Heart right ventricle (tissue), 16 donors: ENCODE results near the gene ENPP4. TPM values are rescaled to one million over a fixed set of nuclear protein-coding genes. Genes with fewer than 3 reads are reported as not detected.

Source experiments
- ATAC-seq, 8 donors: fragments of 200-7000 bp; cut with Tn5 transposase; one replicate each; pipeline ENCODE4 v1.9.1; 2020; ENCODE audit warnings: mild to moderate bottlenecking in 8 of 8, moderate library complexity in 8 of 8, moderate number of reproducible peaks in 1 of 8
- DNase-seq, 2 donors: peaks; one replicate each; pipeline ENCODE4 v3.0.0-alpha.2; 2020
- H3K27ac ChIP-seq, 10 donors: fragments of 200-600 bp; sonication (generic) in 2 of 10; one replicate each; pipeline versions ENCODE4 v1.5.0 to v1.8.0; 2020 to 2022; ENCODE audit warnings: mild to moderate bottlenecking in 3 of 10
- H3K27me3 ChIP-seq, 7 donors: fragments of 200-600 bp; one replicate each; pipeline ENCODE4 v1.8.0; 2021 to 2022; ENCODE audit warnings: mild to moderate bottlenecking in 2 of 7
- H3K36me3 ChIP-seq, 9 donors: fragments of 200-600 bp; sonication (generic) in 1 of 9; one replicate each; pipeline versions ENCODE4 v1.5.0 to v1.8.0; 2020 to 2022; ENCODE audit warnings: mild to moderate bottlenecking in 2 of 9
- H3K4me1 ChIP-seq, 9 donors: fragments of 200-600 bp; sonication (generic) in 1 of 9; one replicate each; pipeline versions ENCODE4 v1.5.0 to v1.8.0; 2020 to 2022; ENCODE audit warnings: mild to moderate bottlenecking in 4 of 9
- H3K4me3 ChIP-seq, 10 donors: fragments of 200-600 bp; sonication (generic) in 2 of 10; one replicate each; pipeline versions ENCODE4 v1.5.0 to v1.8.0; 2020 to 2022; ENCODE audit warnings: mild to moderate bottlenecking in 7 of 10, moderate library complexity in 2 of 10
- H3K9me3 ChIP-seq, 11 donors: fragments of 200-600 bp in 10 of 11; sonication (generic) in 2 of 11; one replicate each; pipeline versions ENCODE4 v1.5.0 to v1.8.0; 2013 to 2022; ENCODE audit warnings: mild to moderate bottlenecking in 2 of 11, control low read depth in 1 of 11, moderate library complexity in 1 of 11
- CTCF ChIP-seq, 9 donors: fragments of 200-600 bp; sonication (generic) in 2 of 9; IDR thresholded peaks; one replicate each; pipeline versions ENCODE4 v1.5.0 to v1.8.0; 2021 to 2022; ENCODE audit warnings: antibody characterized with exemption in 9 of 9, mild to moderate bottlenecking in 5 of 9, moderate library complexity in 1 of 9
- WGBS, 2 donors: extraction: QIAGEN DNeasy Blood & Tissue Kit; methylation state at CpG; one replicate each; pipeline ENCODE4 v1.1.7; 2013; ENCODE audit warnings: inconsistent platforms in 1 of 2; 5-methylcytosine and 5-hydroxymethylcytosine counted together
- intact Hi-C, 10 donors: fragments of 100-400 bp; cut with DNase I; formaldehyde crosslinking; loops; one replicate each; pipeline versions ENCODE4 v1.11.1 to v1.14.2; 2022
- polyA plus RNA-seq, 2 donors: library from polyadenylated mRNA; stranded (reverse); fragments of 200-250 nt; gene quantifications; one replicate each; pipeline ENCODE4 v1.2.3, GENCODE V29; 2013
- total RNA-seq, 10 donors: library from RNA; stranded (reverse); fragmentation: NEBNext Ultra II Directional in 3 of 10; extraction: Animal tissue kit (Norgen Biotek cat#: 25700) in 3 of 10; gene quantifications; one replicate each; pipeline versions ENCODE4 v1.2.1 to v1.2.4, GENCODE V29; 2021 to 2023
- donor health status: Arrhythmogenic right ventricular cardiomyopathy.
- donor health status: ischemic (EF 13 %, LVEDD 7.1; RV severe dilation, severe dysfunction).
- donor health status: healthy with polysubstance abuse.
- donor health status: DM: no; HTN: yes; CAD: no.
- donor health status: DM: no; HTN: no; CAD: no.
- donor health status: ischemic (EF 25% LVEDD 6.9; RV normal size, moderate dysfunction).
- donor health status: ischemic (EF 25% LVEDD 5.7; RV mildly dilated, moderate dysfunction).
- donor health status: healthy.
- donor health status: DM: yes; HTN: yes; CAD: no.
- donor health status: Ischemic cardiomyopathy.
- donor health status: ischemic (EF 35%, LVEDD 5.7; RV mildly dilated, moderate dysfunction).
- donor health status: nonischemic (EF 11% LVEDD 7.7; RV severe dilation, severe dysfunction).
- donor health status: DM: yes; HTN: yes; CAD: no.
- donor health status: PGD.
- donor health status: ischemic (EF 29% LVEDD 5.4; RV normal size, mild dysfunction).
- donor health status: nonischemic (EF 23%, LVEDD 6.1; RV moderate dilation, normal function).

ENPP4 gene
- total and polyA plus RNA-seq, 12 donors: 9.2 to 23.8 (median 18.8) TPM

- no peak for DNase-seq
- intact Hi-C loops: loop anchor here in 9 of 10 donors (2.0 to 10.0 kb wide), 14 partner anchors 36 to 694 kb away; partner anchors contain the start of genes RCAN2 (in 2 of the 9) and ENPP4 (in 1 of the 9)
Observed at GRCh38 chr6:46091080-46091478, 38.7 kb upstream of the ENPP4 start.

GRCh38 chr6:46095251-46095650 is 34.5 kb upstream of the ENPP4 start:
- WGBS, 2 donors: 97 to 99% methylated on average over 2 of the region's 2 CpGs
- Histone ChIP-seq H3K4me1 (peaks cover 0 to 15% (median 0%) of the 10 kb centered on the region in 9 donors), H3K9me3 (peaks cover 0 to 22% (median 4%) of the 10 kb centered on the region in 11 donors), H3K4me3 (no peak overlapping the region), H3K27me3 (no peaks in the 10 kb centered on the region), H3K36me3 (no peaks in the 10 kb centered on the region), H3K27ac (no peak overlapping the region)
- DNase-seq (no peak), ATAC-seq (no peak)
- intact Hi-C loops: loop anchor here in 6 of 10 donors (5.0 to 10.0 kb wide), 7 partner anchors 110 to 690 kb away; partner anchors contain the start of gene RCAN2 (in 2 of the 6)
- no peak for TF ChIP-seq CTCF (IDR thresholded peaks at IDR 0.05)

More at GRCh38 chr6:46091080-46091478, 38.7 kb upstream of the ENPP4 start:
- no peak overlapping the region for H3K27ac ChIP-seq
- H3K4me3 ChIP-seq: no peak overlapping the region
- H3K9me3 ChIP-seq: peaks cover 0 to 22% (median 4%) of the 10 kb centered on the region in 11 donors
- peaks cover 0 to 7% (median 0%) of the 10 kb centered on the region in 9 donors for H3K4me1 ChIP-seq
- no peak for ATAC-seq
- no peaks in the 10 kb centered on the region for H3K36me3 ChIP-seq
- H3K27me3 ChIP-seq: no peaks in the 10 kb centered on the region
- no peak for TF ChIP-seq CTCF (IDR thresholded peaks at IDR 0.05)
- WGBS, 2 donors: 98% methylated on average over 1 of the region's 1 CpG

GRCh38 chr6:46097366-46097765 is 32.4 kb upstream of the ENPP4 start:
- peaks cover 0 to 10% (median 0%) of the 10 kb centered on the region in 9 donors for H3K4me1 ChIP-seq
- no peak for TF ChIP-seq CTCF (IDR thresholded peaks at IDR 0.05)
- ATAC-seq (no peak), DNase-seq (no peak)
- no peak overlapping the region for H3K27ac ChIP-seq
- intact Hi-C loops: loop anchor here in 6 of 10 donors (5.0 to 10.0 kb wide), 7 partner anchors 107 to 687 kb away; partner anchors contain the start of gene RCAN2 (in 2 of the 6)
- H3K27me3 ChIP-seq: no peaks in the 10 kb centered on the region
- H3K9me3 ChIP-seq: peaks cover 0 to 22% (median 4%) of the 10 kb centered on the region in 11 donors
- H3K4me3 ChIP-seq: no peak overlapping the region
- no peaks in the 10 kb centered on the region for H3K36me3 ChIP-seq

- Histone ChIP-seq H3K4me3 (no peak overlapping the region), H3K9me3 (peaks cover 0 to 22% (median 4%) of the 10 kb centered on the region in 11 donors), H3K4me1 (peaks cover 0 to 10% (median 0%) of the 10 kb centered on the region in 9 donors), H3K27me3 (no peaks in the 10 kb centered on the region), H3K27ac (no peak overlapping the region), H3K36me3 (no peaks in the 10 kb centered on the region)
- DNase-seq: peak; percentile 7 to 19
- WGBS, 2 donors: 49 to 55% methylated on average over 4 of the region's 4 CpGs
- no peak for TF ChIP-seq CTCF (IDR thresholded peaks at IDR 0.05)
- intact Hi-C loops: loop anchor here in 6 of 10 donors (5.0 to 10.0 kb wide), 7 partner anchors 106 to 686 kb away; partner anchors contain the start of gene RCAN2 (in 2 of the 6)
- ATAC-seq: peak in 5 of 8 donors; percentile 7 to 71 (median 45)
Observed at GRCh38 chr6:46098678-46099077, 31.1 kb upstream of the ENPP4 start.
